Measurements from ENCODE around the gene MOV10. TPM values are rescaled to one million over a fixed set of nuclear protein-coding genes. Genes with fewer than 3 reads are reported as not detected.

The MOV10 gene
- total and polyA plus RNA-seq, 2 of the 8 experiments (the other 6 are each of a cell fraction or from before 2014, with no cell fraction given), result 57.3 to 109 TPM

DNA sequence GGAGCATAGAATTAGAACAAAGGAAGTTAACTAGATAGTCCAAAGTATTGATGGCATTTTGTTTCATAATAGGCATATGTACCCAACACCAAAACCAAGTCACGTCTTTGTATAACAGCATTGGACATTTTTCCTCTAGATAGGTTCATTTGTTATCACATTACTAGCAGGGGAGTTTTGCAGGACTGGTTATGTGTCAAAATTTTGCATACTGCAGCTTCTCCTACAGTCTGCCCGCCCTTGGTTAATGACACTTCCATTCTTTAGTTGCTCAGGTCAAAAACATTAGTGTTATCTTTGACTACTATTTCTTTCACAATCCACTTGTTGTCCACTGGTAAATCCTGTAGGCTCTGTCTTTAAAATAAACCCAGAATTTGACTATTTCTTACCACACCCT lies 45.9 kb upstream of the MOV10 start:
- H3K56ac ChIP-seq (replicated peaks; ENCODE audit: insufficient read length, low read depth, low read length), result no peak overlapping the region
- no peak overlapping the region for H3K27ac ChIP-seq (ENCODE audit: low read depth, low read length)
- H2AFZ ChIP-seq (ENCODE audit: low read length), result no peak overlapping the region
- H4K8ac ChIP-seq (ENCODE audit: extremely low read depth, insufficient read depth, low read length), result no peak overlapping the region
- no peak overlapping the region for H3K18ac ChIP-seq (ENCODE audit: extremely low read depth, low read length)
- H3K79me1 ChIP-seq (ENCODE audit: low read depth, low read length), result peaks cover 3% of the 10 kb centered on the region
- H3K79me2 ChIP-seq (ENCODE audit: control insufficient read depth in 1 of 2, insufficient read depth in 2 of 2, low read length in 2 of 2), result peaks cover 22 to 92% of the 10 kb centered on the region in 2 experiments
- H2BK12ac ChIP-seq (ENCODE audit: low read depth, low read length), result no peak overlapping the region
- H3K4me2 ChIP-seq (ENCODE audit: insufficient read depth in 1 of 2, low read depth in 2 of 2, low read length in 2 of 2), result no peak overlapping the region
- no peaks in the 10 kb centered on the region for H3K9me3 ChIP-seq (ENCODE audit: insufficient read depth in 2 of 2, low read depth in 1 of 2, low read length in 1 of 2)
- no peak overlapping the region for H3K23ac ChIP-seq (ENCODE audit: insufficient read length)
- TF ChIP-seq TAF7 (optimal IDR thresholded peaks at IDR 0.05; ENCODE audit: borderline replicate concordance, low read depth, low read length), result no peak
- TF ChIP-seq BRCA1 (IDR thresholded peaks at IDR 0.05; ENCODE audit: low read depth, low read length), result no peak
- no peak for TF ChIP-seq SIRT6 (IDR thresholded peaks at IDR 0.05; ENCODE audit: low read length)
- no peak for TF ChIP-seq TAF1 (IDR thresholded peaks at IDR 0.05; ENCODE audit: low read depth, low read length)
- TF ChIP-seq POLR2A (IDR thresholded peaks at IDR 0.05; ENCODE audit: control extremely low read depth in 1 of 2, low read depth in 2 of 2, low read length in 2 of 2), result no peak
- TF ChIP-seq EGR1 (IDR thresholded peaks at IDR 0.05; ENCODE audit: borderline replicate concordance, low read depth, low read length), result no peak
- H4K5ac ChIP-seq (ENCODE audit: insufficient read length, low read depth, low read length), result no peak overlapping the region
- H4K91ac ChIP-seq (replicated peaks; ENCODE audit: insufficient read length, low read length), result no peak overlapping the region
- no peak overlapping the region for H2AK5ac ChIP-seq (ENCODE audit: low read depth, low read length)
- H2BK20ac ChIP-seq (ENCODE audit: low read length), result no peak overlapping the region
- no peak overlapping the region for H3K9ac ChIP-seq (replicated peaks in 1 of 4; ENCODE audit: extremely low read depth in 1 of 4, low read depth in 3 of 4, low read length in 3 of 4)
- H3K4ac ChIP-seq (replicated peaks; ENCODE audit: insufficient read length, low read depth, low read length), result no peak overlapping the region
- DNase-seq (ENCODE audit: low read depth in 1 of 2, low spot score in 2 of 2) (no peak), FAIRE-seq (no peak)
- ChIA-PET CTCF (ENCODE audit: partially characterized antibody) (no interaction called here), POLR2A (ENCODE audit: partially characterized antibody) (interaction anchor here (1.0 to 1.6 kb wide), 2 partner anchors 9 kb away, joined by 3 read pairs; partner anchors contain the start of gene ST7L)
- H2BK15ac ChIP-seq (ENCODE audit: low read length), result no peak overlapping the region
- peaks cover 8 to 22% of the 10 kb centered on the region in 2 experiments for H4K20me1 ChIP-seq (replicated peaks in 1 of 2; ENCODE audit: control insufficient read depth in 1 of 2, insufficient read depth in 2 of 2, low read length in 2 of 2)
- H2BK120ac ChIP-seq (replicated peaks; ENCODE audit: low read depth, low read length), result no peak overlapping the region
- no peaks in the 10 kb centered on the region for H3K4me1 ChIP-seq (replicated peaks in 1 of 4; ENCODE audit: control insufficient read depth in 3 of 4, insufficient read depth in 4 of 4, low read length in 3 of 4)
- H3K23me2 ChIP-seq (ENCODE audit: low read depth, low read length), result no peaks in the 10 kb centered on the region
- H3K4me3 ChIP-seq (ENCODE audit: extremely low read depth in 1 of 4, insufficient read depth in 2 of 4, low read depth in 3 of 4, low read length in 4 of 4), result no peak overlapping the region
- 89% methylated on average over 2 of the region's 2 CpGs; no CpG with 5 or more reads in 1 of the 2 experiments for WGBS, 2 experiments (ENCODE audit: extremely low coverage in 1 of 2, insufficient coverage in 1 of 2, insufficient read length in 1 of 2, insufficient replicate concordance in 2 of 2, low coverage in 1 of 2, low lambda C conversion rate in 2 of 2, missing lambda C conversion rate in 1 of 2)
- no peak overlapping the region for H2BK5ac ChIP-seq (ENCODE audit: low read depth, low read length)
- H3K36me3 ChIP-seq (ENCODE audit: control insufficient read depth in 2 of 4, insufficient read depth in 4 of 4, low read length in 3 of 4), result no peaks in the 10 kb centered on the region; a peak in 1 of 8 replicates
- H3K27me3 ChIP-seq (replicated peaks in 1 of 4; ENCODE audit: control insufficient read depth in 3 of 4, extremely low read depth in 1 of 4, insufficient read depth in 3 of 4, low read length in 3 of 4), result no peaks in the 10 kb centered on the region
- no peak overlapping the region for H3K14ac ChIP-seq (ENCODE audit: insufficient read length)
